DMS153 treated with DMSO at 0.1 percent for 48 hours (cell line): ENCODE results near the gene ARL11.
"Not testable (repeated sequence)": the region's sequence is repeated elsewhere in the genome, so short reads cannot be mapped to it uniquely, and the experiment has no call there.

Source experiments
- DNase-seq: peaks from one replicate; lab custom pipeline; 2025; ENCODE audit not compliant: unreplicated experiment; lab: John Stamatoyannopoulos, UW

The ARL11 gene

DNA sequence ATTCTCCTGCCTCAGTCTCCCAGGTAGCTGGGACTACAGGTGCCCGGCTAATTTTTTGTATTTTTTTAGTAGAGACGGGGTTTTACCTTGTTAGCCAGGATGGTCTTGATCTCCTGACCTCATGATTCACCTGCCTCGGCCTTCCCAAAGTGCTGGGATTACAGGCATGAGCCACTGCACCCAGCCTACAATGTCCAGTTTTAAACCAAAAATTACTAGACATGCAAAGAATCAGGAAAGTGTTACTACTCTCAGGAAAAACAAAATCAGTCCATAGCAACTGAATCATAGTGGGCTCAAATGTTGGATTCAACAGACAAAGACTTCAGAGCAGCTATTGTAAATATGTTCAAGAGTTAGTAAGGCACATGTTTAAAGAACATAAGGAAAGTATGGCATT is 16.3 kb upstream of the ARL11 start:
- DNase-seq, result not testable (repeated sequence)

DNA sequence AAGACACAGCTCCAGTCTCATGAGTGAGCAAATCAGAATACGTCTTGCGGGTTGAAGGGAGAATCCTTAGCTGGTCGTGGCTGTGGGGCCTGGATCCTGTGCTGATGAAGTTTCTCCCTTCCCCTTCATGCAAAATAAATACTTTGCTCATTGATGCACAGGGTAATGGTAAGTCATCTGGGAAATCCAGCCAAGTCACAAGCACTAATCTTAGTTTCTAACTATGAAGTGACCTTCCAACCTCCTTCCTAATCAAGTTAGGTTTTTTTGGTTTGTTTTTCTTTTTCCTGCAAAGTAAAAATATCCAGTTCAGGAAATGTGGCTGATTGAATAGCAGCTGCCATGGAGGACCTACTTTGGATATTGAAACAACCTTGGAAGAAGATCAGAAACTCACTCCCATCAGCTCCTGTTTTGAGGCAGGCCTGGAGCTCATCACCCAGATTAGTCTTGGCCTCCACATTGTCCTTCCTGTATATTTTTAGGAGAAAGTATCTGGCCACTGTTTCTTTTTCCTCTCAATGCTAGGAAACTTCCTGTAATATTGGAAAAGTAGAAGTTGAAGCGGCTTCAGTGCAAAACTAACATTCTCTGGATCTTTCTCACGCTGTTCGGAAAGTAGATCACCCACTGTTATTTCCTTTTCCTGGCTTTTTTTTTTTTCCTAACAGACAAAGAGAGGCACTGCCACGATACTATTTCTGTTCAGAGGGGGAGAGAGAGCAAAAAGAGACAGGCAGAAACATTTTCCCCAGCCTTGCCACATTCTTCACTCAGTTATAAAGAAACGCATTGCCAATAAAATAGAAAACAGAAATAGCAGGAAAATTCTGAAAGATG is 12.3 kb upstream of the ARL11 start:
- no peak for DNase-seq

DNA sequence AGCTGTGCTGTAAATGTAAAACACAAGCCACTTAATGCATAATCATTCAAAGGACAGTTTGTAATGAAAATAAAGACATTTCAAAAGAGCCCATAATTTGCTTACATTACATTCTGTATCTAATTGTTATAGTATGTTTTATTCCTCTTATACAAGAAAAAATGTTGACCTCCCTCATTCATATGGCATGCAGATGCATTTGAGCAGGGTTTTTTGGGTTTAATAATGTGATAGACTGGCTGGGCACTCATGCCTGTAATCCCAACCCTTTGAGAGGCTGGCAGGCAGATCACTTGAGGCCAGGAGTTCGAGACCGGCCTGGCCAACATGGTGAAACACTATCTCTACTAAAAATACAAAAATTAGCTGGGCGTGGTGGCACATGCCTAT is 11.6 kb upstream of the ARL11 start:
- DNase-seq, result no peak

DNA sequence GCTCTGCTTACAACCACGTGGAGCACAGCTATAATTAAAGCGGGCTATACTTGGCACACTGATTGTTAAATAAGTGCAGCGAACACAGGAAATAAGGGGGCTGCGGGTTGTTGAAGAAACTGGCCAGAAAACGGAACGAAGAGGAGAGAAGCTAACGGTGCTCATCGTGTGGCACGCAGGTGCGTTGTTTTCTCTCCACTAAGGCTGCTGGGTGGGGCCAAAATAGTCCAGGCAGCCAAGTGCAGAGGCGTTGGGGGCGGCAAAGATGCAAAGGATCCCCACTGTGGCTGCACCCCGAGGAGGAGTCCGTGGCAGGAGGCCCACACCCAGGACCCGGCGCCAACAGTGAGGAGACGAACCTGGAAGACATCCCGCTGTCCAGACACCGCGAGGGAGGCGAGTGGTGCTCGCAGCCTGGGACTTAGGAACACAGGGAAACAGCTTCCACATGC is 8.1 kb upstream of the ARL11 start:
- DNase-seq, result no peak

DNA sequence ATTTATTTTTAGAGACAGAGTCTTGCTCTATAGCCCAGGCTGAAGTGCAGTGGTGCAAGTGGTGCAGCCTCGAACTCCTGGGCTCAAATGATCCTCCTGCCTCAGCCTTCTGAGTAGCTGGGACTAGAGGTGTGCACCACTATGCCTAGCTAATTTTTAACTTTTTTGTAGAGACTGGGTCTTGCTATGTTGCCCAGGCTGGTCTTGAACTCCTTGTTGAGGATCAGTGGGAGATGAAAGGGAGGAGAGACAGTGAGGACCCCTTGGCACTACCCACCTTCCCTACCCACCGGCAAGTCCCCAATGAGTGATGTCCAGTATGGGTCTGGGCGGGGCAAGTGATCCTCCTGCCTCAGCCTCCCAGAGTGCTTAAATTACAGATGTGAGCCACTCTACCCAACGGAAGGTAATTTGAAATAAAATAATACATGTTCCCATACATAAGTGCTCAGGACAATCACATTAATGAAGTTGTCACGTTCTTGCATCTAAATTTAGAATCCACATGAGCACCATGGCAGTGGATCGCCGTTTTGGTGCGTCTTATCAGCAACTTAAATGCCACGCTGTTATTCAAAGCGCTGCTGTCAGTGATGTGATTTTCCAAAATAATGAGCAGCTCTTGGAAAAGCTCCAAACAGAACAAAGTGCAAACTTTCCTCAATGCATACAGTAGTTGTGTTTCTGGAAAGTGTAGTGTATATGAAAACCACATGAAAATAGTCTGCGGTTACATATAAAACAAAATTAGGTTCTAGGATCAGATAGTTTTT is 5.9 kb upstream of the ARL11 start:
- DNase-seq, result no peak

DNA sequence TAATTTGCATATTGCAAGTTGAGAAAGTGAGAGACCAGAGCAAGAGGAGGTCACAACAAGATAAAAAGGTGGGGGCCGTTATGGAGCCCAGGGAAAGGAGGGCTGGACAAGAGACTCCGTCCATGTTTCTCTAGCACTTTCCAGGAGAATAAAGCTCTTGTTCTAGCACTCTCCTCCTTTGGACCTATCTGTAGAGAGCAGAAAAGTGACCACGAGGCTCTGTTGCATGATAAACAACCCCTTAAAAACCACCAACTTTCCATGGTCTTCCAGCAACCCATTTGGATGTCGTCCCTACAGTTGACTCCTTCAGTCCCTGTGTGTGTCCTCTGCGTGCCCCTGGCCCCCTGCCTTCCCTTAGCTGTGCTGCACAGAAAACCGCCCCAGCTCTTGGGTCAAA is 4.1 kb upstream of the ARL11 start:
- no peak for DNase-seq

DNA sequence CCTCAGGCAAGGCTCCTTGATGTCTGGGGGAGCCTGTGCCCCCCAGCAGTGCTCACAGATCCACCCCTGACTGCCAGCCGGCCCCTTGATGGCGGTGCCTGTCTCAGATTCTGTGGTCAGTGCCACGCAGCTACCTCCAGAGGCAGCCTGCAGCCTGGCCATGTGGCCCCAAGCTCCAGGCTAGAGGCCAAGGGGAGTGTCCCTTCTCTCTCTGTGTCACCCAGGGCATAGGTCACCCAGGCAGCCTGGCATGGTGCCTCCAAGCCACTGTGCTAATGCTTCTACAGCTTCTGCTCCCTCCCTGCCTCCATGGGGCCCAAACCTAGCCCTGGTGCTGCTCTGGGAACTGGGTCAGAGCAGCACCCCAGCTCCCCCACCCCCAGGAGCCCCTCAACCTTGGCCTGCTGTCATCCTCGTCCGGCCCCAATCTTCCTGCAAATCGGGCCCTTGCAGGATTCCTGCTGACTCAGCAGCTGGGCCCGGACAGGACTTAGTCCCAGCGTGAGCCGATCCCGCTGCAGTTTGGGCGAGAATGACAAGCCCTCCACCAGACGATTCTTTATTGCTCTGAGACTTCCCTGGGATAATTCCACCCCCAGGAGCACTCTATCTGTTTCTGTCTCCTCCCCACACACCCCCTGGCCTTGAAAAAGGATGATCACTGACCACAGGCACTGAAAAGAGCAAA is 2.8 kb upstream of the ARL11 start:
- DNase-seq, result no peak

DNA sequence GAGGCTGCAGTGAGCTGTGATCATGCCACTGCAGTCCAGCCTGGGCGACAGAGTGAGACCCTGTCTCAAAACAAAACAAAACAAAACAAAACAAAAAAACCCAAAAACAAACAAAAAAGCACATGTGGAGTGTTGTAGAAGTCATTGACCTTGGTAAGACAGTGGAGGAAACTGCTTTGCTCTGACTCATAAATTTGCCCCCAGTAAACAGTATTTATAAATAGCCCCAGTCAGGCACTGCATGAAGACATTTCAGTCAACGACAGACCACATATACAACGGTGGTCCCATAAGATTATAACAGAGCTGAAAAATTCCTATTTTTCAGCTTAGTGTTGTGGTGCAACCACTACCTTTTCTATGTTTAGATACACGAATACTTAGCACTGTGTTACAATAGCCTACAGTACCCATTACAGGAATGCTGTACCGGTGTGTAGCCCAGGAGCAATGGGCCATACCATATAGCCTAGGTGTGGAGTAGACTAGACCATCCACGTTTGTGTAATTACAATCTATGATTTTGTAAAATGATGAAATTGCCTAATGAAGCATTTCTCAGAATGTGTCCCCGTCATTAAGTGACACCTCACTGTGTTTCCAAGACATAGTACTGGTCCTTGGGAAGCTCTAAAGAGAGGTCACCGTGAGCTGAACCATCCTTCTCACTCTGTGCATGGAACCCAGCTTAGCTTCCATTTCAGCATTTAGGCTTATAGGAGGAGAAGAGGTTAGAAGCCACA is 1.1 kb downstream of the ARL11 start:
- DNase-seq, result no peak

DNA sequence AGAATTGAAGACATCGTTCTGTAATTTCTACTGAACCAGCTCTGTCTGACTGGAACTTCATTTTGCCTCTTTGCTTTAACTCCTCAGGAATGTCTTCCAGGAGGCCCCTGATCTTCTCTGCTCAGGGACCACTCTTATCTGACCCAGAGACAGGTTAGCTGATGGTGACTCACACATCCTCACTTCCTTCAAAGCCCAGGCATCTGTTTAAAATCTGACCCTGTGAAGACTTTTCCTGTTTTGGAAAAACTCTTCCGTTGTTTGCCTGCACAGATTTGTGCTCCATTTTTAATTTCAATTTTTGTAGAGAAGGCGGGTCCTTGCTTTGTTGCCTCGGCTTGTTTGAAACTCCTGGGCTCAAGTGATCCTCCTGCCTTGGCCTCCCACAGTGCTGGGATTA is 1.6 kb downstream of the ARL11 start:
- no peak for DNase-seq

DNA sequence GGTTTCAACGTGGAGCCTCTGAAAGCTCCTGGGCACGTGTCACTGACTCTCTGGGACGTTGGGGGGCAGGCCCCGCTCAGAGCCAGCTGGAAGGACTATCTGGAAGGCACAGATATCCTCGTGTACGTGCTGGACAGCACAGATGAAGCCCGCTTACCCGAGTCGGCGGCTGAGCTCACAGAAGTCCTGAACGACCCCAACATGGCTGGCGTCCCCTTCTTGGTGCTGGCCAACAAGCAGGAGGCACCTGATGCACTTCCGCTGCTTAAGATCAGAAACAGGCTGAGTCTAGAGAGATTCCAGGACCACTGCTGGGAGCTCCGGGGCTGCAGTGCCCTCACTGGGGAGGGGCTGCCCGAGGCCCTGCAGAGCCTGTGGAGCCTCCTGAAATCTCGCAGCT is 2.3 kb downstream of the ARL11 start:
- DNase-seq, result no peak

DNA sequence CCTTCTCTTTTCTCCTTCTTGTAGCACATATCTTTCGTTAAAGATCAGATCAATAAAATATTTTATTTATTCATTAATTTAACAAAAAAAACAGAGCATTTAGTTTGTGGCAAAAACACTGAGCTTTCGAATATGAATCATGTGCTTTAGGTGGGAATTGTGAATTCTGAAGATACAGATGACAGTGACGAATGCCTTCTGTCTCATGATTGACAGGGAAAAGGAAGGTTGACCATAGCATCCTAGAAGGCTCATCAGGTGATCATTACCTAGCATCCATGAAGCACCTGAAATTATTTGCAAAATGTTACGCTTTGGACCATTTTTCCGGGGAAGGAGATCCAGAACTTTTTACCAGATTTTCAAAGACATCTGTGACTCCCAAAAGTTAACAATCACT is 3.8 kb downstream of the ARL11 start:
- DNase-seq, result no peak

DNA sequence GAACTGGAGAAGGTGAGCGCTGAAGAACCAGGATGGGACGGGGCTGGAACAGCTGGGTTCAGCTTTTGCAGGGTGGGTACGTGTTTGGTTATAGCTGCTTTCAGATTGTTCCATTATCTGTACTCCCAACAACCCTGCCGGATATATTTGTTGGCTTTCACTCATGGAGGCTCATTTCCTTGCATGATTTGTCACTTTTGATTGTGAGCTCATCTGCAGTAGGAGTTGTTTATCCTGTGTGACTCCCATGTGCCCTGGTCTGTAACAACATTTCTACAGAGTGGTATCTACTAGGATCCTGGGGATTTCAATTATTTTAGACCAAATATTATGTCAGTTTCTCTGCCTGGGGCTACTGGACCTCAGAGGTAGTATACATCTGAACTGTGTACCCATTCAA is 5.4 kb downstream of the ARL11 start:
- no peak for DNase-seq

DNA sequence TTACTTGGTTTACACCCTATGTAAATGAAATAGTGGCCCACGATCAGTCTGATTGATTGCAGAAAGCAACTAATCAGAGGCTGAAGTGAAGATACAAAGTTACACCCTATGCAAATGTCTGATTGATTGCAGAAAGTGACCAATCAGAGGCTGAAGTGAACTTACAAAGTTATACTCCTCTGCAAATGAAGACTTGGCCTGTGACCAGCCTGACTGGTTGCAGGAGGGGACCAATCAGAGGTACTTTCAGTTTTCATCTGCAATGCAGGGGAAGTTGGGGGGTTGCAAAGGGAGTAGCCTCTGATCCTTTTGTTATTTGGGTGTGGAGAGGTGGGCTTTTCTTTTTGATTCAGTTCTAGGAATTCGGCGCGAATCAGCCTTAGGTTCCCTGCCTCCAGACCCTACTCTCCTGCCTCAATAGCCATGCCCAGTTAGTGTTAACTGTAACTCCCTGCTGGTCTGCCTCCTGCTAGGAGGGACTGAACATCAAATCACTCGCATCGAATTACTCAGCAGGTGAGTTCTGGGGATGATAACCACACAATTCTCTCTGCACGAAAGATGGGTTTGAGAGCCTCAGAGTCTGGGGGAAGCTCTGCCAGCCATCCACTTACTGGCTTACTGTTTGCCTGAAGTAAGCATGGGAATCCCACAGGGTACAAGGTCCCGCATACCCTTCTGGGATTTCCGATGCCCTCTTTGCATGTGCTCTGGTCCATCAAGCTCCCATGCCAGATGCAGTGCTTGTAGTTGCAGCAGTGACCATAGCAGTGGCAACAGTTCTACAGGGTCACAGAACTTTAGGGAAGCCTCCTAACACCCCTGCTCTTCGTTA is 7.5 kb downstream of the ARL11 start:
- DNase-seq, result no peak

DNA sequence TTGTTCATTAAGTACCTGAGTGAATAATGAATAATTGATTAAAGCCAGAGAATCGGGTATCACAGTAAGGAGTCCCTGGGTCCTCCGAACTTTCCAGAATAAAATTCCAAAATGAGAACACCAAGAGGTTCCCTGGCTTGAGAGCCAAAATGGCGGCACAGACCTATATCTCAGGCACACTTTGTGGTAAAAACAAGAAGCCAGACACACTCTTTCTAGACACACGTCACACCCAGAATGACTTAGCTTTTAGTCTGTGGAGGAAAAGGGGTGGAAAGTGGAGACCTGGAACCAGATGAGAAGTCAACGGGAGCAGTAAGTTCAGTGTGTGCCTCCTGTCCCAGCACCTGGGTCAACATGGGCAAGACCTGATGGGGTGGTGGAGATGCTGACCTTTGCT is 8.4 kb downstream of the ARL11 start:
- no peak for DNase-seq

DNA sequence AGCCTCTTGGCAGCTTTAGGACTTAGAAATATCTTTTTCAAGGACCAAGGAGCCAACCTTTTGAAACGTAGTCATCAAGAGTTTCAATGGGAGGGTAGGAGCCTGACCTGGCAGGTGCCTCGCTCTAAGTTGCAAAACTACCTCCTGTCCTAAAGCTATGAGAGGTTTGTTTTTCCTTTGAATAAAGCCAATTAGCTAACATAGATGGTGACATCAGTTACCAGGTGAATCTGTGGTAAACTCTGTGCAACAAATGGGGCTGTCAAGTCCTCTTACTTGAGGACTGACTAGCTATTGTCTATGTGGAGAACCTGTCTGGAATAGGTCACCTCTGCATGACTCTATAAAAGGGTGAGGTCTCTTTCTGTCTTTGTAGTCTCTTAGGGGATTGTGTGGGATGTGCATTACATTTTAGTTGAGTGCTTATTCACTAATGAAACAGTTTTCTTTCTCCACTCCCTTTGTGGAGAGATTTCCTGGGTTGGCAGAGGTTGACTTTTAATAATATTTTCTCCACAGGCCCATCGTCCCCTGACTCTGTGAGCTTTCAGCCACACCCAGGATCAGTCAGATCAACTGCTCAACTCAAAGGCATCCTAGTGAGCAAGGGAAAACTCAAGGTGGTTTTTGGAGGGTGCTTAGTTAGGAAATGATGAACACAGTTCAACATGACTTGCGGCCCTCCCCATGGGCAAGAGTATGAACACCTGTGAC is 9.9 kb downstream of the ARL11 start:
- DNase-seq, result no peak

DNA sequence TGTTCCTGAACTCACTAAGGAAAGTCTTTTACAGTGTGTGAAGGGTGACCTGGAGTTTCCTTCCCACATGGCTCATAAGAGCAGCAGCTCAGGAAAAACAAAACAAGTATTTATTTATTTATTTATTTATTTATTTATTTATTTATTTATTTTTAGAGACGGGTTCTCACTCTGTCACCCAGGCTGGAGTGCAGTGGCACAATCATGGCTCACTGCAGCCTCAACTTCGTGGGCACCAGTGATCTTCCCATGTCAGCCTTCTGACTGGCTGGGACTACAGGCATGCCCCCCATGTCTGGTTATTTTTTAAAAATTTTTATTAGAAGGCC is 10.4 kb downstream of the ARL11 start:
- DNase-seq, result no peak

DNA sequence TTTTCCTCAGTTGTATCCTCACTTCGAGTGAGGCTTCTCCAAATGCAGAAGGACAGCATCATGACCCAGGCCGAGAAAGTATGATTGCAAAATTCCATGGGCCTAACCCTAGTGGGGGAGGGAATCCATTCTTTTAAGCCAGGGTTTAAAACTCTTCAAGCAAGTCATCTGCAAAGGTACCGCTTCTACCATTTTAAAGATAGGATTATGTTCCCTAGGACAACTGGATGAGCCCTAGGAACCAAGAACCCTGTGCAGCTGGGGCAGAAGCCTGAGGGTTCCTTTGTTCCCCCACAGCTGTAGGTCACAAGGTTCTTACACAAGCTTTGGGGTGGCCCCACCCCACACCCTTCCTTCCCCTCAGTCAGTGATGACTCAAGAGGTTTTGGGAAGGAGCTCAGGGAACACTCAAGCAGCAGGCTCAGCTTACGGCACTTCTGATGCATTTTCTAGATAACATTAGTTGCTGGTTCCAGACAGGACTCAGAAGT is 13.5 kb downstream of the ARL11 start:
- no peak for DNase-seq

DNA sequence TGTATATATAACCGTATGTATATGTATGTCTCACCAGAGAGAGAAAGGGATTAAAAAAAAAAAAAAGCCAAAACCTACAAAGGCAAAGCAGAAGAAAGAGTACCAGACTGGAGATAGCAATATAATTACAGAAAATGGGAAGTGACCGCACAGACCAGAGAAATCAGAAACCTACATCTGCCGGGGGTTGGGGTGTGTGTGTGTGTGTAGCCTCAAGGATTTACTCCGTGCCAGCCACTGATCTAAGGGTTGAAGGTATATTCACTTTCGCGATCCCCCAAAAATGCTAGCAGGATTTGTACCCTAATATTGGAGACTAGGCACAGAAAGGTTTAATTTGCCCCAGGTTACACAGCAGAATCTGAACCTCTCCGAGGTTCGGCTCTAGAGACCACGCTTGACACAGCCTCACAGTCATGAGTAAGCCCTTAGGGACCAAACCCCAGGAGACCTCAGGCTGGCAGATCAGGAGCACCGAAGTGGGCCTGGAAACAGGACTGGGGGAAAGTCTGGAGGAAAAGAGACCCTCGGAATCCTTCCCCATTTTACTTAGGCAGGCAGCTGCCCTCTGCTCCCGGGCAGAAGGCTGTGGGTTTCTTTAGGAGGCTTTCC is 14.8 kb downstream of the ARL11 start:
- no peak for DNase-seq

DNA sequence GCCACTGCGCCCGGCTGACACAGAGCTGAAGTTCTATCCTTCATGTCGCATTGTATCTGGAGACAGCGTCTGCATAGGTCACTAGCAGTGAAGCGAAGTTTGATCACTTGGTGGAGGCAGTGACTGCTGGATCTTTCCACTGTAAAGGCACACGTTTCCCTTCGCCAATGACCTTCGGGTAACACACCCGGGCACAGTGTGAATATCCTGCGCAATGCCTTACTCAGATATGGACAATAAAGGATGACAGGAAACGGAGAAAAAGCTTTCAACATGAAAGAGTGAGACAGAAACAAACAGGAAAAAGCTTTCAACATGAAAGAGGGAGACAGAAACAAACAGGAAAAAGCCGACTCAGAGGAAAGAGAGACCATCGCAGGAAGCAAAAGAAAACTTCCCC is 17.1 kb downstream of the ARL11 start:
- DNase-seq, result no peak
